ENCODE results near the gene PYY.
"Not testable (repeated sequence)": the region's sequence is repeated elsewhere in the genome, so short reads cannot be mapped to it uniquely, and the experiment has no call there.

PYY gene

DNA sequence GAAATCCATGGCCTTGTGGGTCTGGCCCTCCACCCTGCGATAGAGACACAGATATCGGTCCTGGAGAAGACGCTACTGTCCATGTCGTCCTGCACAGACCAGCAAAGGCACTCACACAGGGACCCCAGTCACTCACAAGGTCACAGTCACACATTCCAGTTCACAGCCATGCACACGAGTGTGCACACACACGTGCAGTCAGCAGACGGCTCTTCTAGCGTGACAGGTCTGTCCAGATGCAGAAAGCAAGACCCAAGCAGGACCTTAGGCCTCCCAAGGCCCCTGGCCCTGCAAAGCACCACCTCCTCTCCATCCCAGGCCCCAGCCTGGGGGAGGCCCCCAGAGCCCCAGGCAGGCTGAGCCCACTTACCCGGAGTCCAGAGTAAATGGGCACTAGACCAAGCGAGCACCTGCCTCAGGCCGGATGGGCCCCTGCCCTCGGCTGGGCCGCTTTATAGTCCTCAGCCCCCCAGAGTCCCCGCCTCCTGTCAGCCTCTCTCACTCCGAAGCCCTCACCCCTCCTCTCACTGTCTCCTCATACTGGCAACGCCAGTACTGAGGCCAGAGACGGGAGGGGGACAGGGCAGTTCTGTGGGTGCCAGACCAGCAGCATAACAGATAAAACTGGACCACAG is 11.6 kb downstream of the PYY start, which contains the start of gene PPY:
PPY (minus strand) TSS at position 426 of the 635 bp plus-strand sequence. CDS start 822 bp downstream, outside the sequence.
- DNase-seq = no peak

DNA sequence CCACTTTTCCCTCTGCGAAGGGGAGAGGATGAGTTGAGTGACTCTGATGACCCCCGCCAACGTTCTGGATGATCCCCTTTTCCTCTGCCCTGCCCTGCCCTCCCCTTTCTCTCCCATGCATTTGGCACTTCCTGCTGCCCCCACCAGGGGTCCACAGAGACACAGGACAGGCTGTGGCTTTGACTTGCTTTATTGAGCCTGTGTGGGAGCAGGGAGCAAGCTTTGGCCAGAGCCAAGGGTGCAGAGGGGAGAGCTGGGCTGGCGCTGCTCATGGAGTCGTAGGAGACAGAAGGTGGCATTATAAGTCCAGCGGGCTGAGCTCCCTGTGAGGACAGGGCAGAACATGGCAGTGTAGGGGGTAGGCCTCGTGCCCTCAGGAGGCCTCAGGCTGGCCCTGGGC is 13.1 kb downstream of the PYY start:
- DNase-seq = peak; percentile 20

DNA sequence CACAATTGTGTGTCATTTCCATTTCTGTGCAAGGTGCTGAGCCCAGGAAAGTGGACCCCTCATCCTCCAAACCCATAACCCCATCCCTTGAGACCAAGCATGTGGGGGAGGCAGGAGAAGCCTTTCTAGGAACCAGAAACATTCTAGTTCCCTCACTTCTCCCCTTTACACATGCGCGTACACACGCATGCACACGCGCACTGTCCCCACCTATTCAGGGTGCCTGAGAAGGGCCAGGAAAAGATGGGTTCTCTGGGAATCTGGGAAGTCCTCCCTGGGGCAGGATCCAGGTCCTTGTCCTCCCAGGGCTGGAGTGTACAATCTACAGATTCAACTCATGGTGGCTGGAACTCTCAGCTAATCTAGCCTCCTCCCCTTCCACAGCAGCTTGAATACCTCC is 13.9 kb downstream of the PYY start:
- no peak for DNase-seq

DNA sequence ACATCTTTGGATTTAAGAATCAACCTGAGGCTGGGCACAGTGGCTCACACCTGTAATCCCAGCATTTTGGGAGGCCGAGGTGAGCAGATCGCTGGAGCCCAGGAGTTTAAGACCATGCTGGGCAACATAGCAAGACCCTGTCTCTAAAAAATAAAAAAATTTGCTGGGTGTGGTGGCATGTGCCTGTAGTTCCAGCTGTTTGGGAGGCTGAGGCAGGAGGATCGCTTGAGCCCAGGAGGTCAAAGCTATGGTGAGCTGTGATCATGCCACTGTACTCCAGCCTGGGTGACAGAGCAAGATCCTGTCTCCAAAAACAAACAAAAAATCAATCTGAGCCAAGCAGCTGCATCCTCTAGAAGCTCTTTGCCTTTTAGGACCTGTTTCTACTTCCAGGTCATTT is 14.3 kb downstream of the PYY start:
- DNase-seq = not testable (repeated sequence)

DNA sequence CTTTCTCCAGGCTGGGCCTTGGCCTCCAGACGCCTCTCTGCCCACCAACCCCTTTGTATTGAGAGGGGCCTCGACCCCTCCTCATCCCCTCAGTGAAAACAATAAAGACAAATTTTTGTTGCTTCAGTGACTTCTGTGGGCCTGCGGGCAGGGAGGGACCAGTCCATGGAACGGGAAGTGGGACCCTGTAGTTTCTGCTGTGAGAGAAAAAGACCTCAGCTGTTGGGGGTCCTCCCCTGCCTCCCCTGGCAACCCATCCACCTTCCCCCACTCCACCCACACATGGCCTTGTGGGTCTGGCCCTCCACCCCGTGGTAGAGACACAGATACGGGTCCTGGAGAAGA is 14.9 kb downstream of the PYY start:
- DNase-seq = no peak

DNA sequence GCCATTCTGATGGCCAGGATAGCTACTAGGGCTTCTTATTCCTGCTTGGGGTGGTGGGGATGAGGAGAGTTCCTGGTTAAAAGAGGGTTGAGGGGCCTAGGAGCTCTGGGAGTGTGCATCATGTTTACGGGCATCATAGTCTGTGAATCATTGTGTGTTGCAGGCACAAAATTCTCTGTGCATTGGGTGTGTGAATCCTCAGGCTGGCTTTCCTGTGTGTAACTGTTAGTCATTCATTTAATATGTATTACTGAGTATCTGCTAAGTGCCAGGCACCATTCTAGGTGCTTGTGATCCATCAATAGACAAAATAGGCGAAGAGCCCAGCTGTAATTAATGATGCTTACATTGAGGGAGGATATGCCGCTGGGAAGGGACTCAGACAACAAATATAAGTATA is 17.3 kb downstream of the PYY start:
- DNase-seq = no peak

DNA sequence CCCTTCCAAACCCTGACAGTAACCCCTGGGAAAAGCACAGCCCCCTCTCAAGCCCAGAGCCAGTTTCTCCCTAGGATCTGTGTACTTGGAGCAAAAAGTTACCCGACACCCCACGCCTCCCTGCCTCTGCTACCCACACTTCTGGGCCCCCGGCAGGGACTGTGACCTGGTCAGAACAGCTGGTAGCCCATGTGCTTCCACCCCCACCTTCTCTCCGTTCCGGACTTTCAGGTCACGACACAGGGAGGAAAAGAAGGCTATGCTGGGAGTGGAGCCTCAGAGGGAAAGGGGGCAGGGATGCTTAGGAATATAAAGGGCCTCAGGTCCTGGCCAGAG is 17.8 kb downstream of the PYY start:
- no peak for DNase-seq

DNA sequence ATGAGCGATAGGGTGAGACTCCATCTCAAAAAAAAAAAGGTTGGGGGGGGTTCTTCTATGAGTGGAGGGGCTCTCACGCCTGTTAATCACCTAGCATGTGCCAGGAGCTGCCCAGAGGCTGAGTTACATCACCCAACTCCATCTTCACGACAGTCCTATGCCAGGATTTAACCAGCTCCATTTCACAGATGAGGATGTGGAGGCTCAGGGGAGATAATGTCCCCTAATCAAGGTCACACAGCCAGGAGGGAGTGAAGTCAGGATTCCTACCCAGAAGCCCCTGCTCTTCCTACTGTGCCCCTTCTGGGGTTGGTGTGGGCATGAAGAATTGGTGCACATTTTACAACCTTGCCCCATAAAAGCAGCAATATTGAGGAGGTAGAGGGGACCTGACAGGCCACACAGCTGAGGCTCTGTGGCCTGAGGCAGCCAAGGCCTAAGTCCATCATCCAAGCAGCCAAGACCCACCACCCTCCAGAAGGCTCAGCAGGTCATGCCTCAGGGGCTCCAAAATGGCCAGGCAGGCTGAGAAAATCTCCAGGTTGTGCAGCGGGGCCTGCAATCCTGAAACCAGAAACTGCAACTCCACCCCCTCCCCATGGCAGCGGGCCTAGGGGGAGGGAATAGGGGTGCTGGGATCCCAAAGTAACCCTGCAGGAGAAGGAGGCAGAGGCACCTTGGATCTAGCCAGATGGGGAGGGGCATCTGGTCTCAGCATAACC is 18.4 kb downstream of the PYY start:
- DNase-seq = no peak

DNA sequence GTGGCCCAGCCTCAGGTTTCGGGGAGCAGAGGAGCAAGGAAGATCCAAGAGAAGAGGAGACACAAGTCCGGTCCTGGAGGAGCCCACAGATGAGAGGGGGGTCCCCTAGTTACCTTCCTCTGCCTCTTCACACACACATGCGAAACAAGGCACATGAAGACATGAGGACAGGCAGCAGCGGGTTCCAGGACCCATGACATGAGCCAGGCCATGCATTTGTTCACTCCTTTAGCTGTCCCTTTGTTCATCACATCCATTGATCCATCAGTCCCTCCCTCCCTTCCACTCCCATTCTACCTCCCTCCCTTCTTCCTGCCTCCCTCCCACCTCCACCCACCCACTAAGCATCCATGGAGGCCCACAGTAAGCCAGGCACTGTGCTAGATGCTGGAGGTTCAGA is 20.8 kb downstream of the PYY start:
- no peak for DNase-seq

DNA sequence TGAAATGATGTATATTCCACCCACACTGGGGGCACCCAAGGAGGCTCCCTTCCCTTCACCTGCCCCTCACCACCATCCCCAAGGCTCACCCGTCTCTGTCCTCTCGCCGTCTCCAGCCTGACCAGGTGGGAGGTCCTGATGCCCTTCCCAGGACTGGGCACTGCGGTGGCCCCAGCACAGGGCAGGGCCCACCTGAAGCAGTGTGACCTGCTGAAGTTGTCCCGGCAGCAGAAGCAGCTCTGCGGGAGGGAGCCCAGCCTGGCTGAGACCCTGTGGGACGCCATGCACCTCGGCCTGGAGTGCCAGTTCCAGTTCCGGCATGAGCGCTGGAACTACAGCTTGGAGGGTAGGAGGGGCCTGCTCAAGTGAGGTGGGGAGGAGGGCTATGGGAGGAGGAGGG is 21.4 kb downstream of the PYY start:
- no peak for DNase-seq

DNA sequence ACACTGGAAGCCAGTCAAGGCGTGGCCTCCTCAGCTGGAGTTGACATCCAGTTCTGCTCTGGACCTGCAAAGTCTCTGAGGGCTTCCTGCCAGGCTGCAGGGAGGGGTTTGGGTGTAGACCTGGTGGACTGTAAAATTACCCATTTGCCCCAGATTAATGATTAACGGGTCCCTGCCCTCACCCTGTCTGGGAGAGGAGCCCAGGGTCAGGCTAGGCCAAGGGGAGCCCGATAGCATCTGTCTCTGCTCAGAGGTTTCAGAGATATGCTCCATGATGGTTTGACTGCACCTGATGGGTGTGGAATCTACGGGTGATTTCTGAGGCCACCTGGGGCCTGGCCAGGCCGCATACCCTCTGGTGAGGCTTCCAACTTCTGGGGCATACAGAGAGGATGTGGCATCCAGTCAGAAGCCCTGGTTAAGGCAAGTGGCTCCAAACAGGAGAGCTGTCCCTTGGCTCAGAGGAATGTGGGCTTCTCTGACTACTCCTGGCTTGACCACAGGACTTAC is 22.6 kb downstream of the PYY start:
- DNase-seq = no peak

DNA sequence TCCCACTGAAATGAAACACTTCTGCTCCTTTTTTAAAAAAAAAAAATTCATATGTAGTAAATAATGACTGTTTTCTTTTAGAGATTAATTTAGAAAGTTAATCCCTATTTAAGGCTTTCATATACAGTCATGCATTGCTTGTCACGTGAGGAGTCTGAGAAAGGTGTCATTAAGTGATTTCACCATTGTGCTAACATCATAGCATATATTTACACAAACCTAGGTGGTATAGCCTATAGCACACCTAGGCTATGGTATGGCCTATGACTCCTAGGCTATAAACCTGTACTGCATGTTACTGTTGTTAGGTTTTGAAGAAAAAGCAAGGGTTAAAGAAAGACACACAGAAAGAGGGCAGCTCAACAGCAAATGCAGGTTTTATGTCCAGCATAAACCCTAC is 25.1 kb downstream of the PYY start:
- no peak for DNase-seq

DNA sequence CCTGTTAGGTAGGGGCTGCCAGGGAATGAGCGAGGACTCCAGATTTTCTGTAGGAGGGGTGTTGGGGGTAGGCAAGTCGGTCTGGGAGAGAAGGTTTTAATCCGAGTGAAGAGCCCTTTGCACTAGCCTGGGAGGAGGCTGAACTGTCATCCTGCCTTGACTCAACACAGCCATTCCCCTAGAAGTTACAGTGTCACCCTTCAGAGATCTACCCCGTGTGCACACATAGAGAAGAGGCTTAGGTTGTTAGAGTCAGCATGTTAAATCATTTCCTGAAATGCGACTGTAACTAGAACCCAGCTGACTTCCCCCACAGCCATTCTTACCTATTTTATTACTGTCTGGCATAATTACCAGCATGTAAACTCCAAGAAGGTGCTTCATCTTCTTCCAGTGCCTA is 25.8 kb downstream of the PYY start:
- DNase-seq = peak; percentile 40

DNA sequence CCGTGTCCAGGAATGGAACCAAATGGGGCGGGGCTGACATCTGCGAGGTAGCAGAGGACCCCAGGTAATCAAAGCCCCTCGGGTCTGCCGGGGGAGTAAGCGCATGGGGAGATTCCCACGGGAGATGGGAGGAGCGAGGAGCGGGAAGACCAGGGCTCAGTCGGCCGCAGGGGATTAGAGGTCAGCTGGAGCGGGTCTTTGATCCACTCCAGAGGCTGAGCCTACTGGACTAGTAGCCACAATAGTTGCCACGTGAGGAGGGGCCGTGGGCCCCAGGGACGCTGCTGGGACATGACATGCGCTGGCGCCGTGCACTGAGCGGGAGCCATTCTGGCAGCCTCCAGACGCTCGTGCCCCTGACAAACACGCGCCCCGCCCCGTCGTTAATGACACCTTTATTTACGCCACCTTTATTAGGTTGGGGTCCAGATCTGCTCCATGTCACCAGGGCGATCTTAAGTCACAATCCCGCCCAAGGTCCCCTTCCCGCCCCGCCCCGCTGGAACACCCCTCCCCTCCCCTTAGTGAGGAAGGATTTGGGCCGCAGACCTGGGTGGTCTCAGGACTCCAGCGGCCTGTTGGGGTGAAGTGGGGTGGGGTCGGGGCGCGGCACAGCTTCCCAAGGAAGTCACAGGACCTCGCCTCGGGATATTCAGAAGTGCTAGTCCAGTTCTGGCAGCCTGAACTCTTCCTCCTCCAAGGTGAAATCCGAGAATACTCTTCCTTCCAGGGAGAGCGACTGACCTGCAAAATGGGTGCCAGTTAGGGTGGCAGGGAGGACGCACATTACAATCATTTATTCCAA is 26.5 kb downstream of the PYY start:
- DNase-seq = no peak

DNA sequence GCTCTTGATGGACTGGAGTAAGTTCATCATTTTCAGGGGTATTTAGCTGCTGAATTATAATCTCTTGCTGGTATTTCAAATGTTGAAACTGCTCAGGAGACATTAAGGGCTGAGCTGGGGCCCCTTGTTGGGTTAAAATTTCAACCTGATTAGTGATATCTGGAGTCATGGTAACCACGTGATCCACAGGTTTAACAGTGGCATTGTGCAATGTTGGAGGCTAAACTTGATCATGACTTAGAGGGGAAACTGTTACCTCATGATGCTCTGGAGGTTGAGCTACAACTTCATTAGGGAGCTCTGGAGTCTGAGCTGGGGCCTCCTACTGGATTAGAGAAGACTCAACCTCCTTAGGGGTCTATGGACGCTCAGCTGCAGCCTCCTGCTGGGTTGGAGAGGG is 29.2 kb downstream of the PYY start:
- peak; percentile 66 for DNase-seq

DNA sequence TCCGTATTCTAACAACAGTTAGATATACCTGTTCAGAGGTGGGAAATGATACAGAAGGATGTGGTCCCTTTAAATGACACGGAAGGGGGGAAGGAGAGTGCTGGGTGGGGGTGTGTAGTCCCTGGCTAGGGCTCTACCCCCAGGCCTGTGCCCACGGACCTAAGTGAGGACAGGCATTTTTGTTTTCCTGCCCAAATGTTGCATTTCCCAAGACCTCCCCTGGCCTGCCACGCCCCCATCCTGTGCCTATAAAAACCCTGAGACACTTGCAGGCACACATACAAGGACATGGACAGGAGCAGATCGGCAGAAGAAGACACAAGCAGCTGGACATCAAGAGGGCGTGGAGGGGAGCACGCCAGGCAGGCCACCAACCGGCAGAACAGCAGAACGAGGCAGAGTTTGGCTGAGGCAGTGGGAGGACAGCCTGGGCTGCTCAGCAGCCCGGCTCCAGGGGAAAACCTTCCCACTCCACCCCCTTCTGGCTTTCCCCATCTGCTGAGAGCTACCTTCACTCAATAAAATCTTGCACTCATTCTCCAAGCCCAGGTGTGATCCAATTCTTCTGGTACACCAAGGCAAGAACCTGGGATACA is 33.1 kb downstream of the PYY start:
- no peak for DNase-seq

DNA sequence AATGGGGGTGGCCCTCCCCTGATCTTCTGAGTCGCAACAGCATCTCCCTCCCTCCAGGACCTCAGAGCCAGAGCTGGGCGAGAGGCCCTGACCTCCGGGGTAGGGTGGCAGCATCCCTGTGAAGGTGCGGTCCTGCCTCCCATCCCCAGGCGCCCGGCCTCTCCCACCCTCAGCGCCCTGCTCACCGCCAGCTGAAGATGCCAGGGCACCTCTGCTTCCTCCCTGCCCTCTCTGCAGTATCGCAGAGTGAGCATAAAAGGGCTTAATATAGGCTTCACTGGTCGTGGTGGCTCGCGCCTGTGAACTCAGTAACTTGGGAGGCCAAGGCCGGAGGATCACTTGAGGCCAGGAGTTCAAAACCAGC is 35.7 kb downstream of the PYY start:
- no peak for DNase-seq

DNA sequence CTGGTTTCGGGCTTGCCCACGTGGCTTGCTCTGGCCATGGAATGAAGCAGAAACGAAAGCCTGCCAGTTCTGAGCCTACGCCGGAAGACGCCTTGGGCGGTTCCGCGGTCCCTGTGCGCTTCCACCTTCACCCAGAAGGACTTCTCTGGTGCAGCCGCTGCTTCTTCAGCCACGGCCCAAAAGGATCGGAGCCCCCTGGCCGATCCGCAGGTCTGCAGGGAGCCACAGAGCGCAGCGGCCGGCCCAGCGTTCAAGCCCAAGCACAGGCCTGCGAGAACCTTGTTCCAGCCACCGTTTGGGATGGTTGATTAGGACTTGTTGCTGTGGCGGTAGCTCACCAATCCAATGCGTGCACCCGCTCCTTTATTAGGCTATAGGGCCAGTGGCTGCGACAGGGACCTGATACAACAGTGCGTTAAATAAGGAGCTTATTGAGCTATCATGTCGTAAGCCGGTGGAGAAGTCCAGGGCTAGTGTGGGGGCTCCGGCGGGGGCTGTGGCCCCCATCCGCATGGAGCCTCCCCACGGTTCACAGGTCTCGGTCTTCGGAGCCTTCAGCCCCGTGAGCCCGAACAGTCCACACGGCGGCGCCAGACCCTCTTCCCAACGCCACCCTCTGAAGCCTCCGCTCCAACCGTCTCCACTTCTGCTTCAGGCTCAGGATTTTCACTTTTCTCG is 36.3 kb downstream of the PYY start:
- peak; percentile 63 for DNase-seq

DNA sequence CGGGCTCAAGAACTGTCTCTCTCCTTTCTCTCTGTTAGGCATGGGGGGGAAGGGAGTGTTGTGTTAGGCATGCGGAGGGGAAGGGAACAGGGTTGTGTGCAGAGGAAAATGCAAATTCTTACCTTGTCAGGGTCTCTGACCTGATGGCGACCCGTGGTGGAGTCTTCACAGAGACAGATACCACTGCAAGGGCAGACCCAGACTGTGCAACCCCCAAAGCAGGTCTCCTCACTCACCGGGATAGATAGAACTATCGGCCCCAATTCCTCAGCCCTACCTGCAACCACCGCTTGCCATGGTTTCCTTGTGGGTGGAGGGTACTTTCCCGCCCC is 36.8 kb downstream of the PYY start:
- DNase-seq = no peak

DNA sequence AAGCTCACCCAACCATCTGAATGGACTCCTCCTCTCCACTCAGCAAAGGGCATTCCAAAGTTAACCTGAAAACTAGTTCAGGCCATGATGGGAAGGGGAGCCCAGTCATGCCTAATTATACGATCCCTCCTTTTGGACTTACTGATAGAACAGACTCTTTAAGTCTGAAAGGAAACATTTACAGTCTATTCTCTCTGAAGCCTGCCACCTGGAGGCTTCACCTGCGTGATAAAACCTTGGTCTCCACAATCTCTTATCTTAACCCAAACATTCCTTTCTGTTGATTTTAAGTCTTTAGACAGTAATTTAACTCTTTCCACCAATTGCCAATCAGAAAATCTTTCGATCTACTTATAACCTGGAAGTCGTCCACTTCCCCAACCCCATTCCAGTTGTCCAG is 37.4 kb downstream of the PYY start:
- no peak for DNase-seq

DNA sequence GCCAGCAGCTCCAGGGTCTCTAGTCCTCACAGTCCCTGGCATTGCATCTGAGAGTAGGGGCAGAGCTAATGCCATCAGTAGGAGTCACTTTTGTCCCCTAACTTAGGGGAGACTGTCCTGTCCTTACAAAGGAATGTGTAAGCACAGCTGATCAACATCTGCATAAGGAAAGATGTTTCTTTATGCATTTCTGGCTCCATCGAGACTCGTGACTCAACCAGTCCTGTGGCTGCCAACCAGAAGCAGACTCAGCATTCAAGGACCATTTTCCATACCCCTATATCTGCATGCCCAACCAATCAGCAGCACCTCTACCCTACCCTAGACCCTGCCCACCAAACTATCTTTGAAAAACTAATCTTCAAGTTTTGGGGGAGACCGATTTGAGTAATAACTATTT is 38.2 kb downstream of the PYY start:
- no peak for DNase-seq

DNA sequence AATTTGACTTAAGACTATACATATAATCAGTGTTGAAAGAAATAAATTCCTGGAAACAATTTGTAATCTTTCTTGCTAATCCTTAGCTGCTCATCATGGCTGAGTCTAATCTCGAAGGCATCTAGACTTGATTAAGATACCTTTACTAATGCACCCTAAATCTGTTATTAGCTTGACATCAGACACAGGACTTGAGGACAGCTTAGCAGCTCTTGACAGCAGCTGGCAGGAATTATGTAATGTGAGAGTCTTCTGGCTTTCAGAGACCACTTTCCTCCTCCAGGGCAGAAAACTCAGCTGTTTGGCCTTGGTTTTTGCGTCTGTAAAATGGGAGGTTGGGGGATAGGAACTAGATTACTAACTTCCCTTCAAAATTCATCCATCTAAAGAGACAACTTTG is 39.3 kb downstream of the PYY start:
- no peak for DNase-seq

DNA sequence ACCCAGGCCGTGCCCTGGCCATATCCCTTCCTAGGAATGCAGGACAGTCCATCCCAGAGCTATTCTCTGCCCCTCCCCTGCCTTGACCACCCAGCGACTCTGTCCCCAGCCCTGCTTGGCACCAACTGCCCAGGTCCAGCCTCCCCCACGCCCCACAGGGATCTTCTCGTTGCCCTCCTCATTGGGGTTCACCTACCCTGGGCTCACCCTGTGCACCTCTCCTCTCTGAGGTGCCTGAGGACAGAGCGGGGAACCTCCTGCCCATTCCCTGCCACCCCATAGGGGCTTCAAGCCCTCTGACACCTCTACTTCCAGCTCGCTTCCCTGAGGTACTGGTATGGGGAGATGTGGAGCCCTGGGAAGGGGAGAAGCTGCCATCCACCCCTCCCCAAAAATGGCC is 40.2 kb downstream of the PYY start:
- no peak for DNase-seq

Data from activated CD4-positive, alpha-beta T cell treated with anti-CD3 and anti-CD28 coated beads, Interleukin-10, Interleukin-2, amounts not matched to agents 100 ng/mL and 50 ng/mL, durations not matched to agents 16 hours and 8 hours (primary cell).